Natural killer cell (primary cell): ENCODE measurements around the gene PDGFC. TPM values are rescaled to one million over a fixed set of nuclear protein-coding genes. Genes with fewer than 3 reads are reported as not detected.

Source experiments
- ATAC-seq, 3 donors: fragments of 150-1000 bp in 2 of 3; fragments of 200-7000 bp in 1 of 3; cut with Tn5 transposase; 1 replicate in 1 of 3; 2 replicates in 2 of 3; pipeline ENCODE4 v1.10.0; 2021; ENCODE audit warnings: mild to moderate bottlenecking in 2 of 3, moderate library complexity in 2 of 3
- DNase-seq, 2 donors: peaks; one replicate each; pipeline versions ENCODE4 v3.0.0 to v3.0.0-alpha.2; 2013 to 2021; ENCODE audit warnings: mixed read lengths in 1 of 2
- H3K27ac ChIP-seq: one replicate; pipeline ENCODE4 v1.5.1; 2013; ENCODE audit warnings: mild to moderate bottlenecking, low read length
- H3K27me3 ChIP-seq: one replicate; pipeline ENCODE4 v1.6.1; 2013; ENCODE audit warnings: low read length; ENCODE audit not compliant: control insufficient read depth, insufficient read depth
- H3K36me3 ChIP-seq: one replicate; pipeline ENCODE4 v1.6.1; 2013; ENCODE audit warnings: low read length; ENCODE audit not compliant: control insufficient read depth, insufficient read depth
- H3K4me1 ChIP-seq: one replicate; pipeline ENCODE4 v1.6.1; 2013; ENCODE audit warnings: low read length; ENCODE audit not compliant: control insufficient read depth, insufficient read depth
- H3K4me3 ChIP-seq: one replicate; pipeline ENCODE4 v1.5.1; 2013; ENCODE audit warnings: low read length
- H3K9me3 ChIP-seq: one replicate; pipeline ENCODE4 v1.6.1; 2013; ENCODE audit warnings: low read length; ENCODE audit not compliant: control insufficient read depth, insufficient read depth
- H3K27ac Mint-ChIP-seq, 2 donors: one replicate each; pipeline ENCODE4 v1.8.0; 2022; ENCODE audit warnings: mild to moderate bottlenecking in 2 of 2, mixed read lengths in 2 of 2, moderate library complexity in 1 of 2
- H3K27me3 Mint-ChIP-seq, 2 donors: one replicate each; pipeline ENCODE4 v1.8.0; 2022; ENCODE audit warnings: low read depth in 2 of 2, mixed read lengths in 2 of 2
- H3K36me3 Mint-ChIP-seq: one replicate; pipeline ENCODE4 v1.8.0; 2022; ENCODE audit warnings: mixed read lengths
- H3K4me1 Mint-ChIP-seq, 2 donors: one replicate each; pipeline ENCODE4 v1.8.0; 2022; ENCODE audit warnings: mixed read lengths in 2 of 2
- H3K4me3 Mint-ChIP-seq: one replicate; pipeline ENCODE4 v1.8.0; 2022; ENCODE audit warnings: mild to moderate bottlenecking, moderate library complexity, mixed read lengths
- H3K9me3 Mint-ChIP-seq, 2 donors: one replicate each; pipeline ENCODE4 v1.8.0; 2022; ENCODE audit warnings: mixed read lengths in 2 of 2
- whole genome bisulfite sequencing: methylation state at CpG from one replicate; pipeline ENCODE4 v1.1.7; 2013; ENCODE audit warnings: missing lambda C conversion rate; ENCODE audit not compliant: insufficient coverage; 5-methylcytosine and 5-hydroxymethylcytosine counted together
- intact Hi-C: fragments of 100-400 bp; cut with micrococcal nuclease; formaldehyde crosslinking; loops from one replicate; pipeline ENCODE4 v1.14.2; 2022
- total RNA-seq, 4 donors: library from RNA; stranded (reverse); fragments of 120-200 nt in 1 of 4; gene quantifications; one replicate each; pipeline versions ENCODE4 v1.2.3 to v1.2.4, GENCODE V29; 2013 to 2022
- TF ChIP-seq, protein P1 (sequence below): fragments of 200-600 bp; IDR thresholded peaks from one replicate; pipeline ENCODE4 v1.8.0; 2022; ENCODE audit warnings: antibody characterized with exemption

Gene PDGFC
- total RNA-seq, 3 donors from 2014 or later (not counting 1 experiment from before 2014, with no cell fraction given): 0.72 to 1.6 (median 0.90) TPM

DNA sequence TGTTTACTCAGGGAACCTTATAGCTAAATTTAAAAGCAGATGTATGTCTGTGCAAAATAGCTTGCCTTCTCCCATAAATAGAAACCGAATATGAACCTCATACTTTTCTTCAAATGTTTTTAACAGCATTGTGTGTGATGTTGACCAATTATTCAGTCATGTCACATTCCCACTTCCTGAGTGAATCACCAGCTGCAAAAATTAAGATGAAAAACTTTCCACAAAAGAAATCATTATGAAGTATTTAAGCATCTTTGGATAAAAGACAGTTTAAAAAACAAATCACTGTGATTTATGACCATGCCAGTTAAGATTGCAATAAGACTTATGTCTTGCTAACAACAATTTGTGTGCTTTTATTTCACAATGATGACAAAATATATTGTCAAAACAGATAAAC lies 220.1 kb downstream of the PDGFC start:
- H3K36me3 Mint-ChIP-seq: peaks cover 7% of the 10 kb centered on the region
- no peak overlapping the region for H3K27ac ChIP-seq
- H3K27me3 ChIP-seq: no peaks in the 10 kb centered on the region
- DNase-seq (no peak), ATAC-seq (no peak)
- no peak overlapping the region for H3K4me3 ChIP-seq
- H3K27me3 Mint-ChIP-seq: no peaks in the 10 kb centered on the region
- no peaks in the 10 kb centered on the region for H3K4me1 Mint-ChIP-seq
- H3K9me3 ChIP-seq: peaks cover 3% of the 10 kb centered on the region
- no peaks in the 10 kb centered on the region for H3K4me1 ChIP-seq
- TF ChIP-seq, protein P1, sequence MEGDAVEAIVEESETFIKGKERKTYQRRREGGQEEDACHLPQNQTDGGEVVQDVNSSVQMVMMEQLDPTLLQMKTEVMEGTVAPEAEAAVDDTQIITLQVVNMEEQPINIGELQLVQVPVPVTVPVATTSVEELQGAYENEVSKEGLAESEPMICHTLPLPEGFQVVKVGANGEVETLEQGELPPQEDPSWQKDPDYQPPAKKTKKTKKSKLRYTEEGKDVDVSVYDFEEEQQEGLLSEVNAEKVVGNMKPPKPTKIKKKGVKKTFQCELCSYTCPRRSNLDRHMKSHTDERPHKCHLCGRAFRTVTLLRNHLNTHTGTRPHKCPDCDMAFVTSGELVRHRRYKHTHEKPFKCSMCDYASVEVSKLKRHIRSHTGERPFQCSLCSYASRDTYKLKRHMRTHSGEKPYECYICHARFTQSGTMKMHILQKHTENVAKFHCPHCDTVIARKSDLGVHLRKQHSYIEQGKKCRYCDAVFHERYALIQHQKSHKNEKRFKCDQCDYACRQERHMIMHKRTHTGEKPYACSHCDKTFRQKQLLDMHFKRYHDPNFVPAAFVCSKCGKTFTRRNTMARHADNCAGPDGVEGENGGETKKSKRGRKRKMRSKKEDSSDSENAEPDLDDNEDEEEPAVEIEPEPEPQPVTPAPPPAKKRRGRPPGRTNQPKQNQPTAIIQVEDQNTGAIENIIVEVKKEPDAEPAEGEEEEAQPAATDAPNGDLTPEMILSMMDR: no peak
- peaks cover 19 to 21% of the 10 kb centered on the region in 2 donors for H3K9me3 Mint-ChIP-seq
- intact Hi-C loops: no loop called here
- WGBS: no CpG with 5 or more reads among the region's 1 CpG
- no peak overlapping the region for H3K4me3 Mint-ChIP-seq
- H3K27ac Mint-ChIP-seq: no peak overlapping the region
- H3K36me3 ChIP-seq: no peaks in the 10 kb centered on the region

DNA sequence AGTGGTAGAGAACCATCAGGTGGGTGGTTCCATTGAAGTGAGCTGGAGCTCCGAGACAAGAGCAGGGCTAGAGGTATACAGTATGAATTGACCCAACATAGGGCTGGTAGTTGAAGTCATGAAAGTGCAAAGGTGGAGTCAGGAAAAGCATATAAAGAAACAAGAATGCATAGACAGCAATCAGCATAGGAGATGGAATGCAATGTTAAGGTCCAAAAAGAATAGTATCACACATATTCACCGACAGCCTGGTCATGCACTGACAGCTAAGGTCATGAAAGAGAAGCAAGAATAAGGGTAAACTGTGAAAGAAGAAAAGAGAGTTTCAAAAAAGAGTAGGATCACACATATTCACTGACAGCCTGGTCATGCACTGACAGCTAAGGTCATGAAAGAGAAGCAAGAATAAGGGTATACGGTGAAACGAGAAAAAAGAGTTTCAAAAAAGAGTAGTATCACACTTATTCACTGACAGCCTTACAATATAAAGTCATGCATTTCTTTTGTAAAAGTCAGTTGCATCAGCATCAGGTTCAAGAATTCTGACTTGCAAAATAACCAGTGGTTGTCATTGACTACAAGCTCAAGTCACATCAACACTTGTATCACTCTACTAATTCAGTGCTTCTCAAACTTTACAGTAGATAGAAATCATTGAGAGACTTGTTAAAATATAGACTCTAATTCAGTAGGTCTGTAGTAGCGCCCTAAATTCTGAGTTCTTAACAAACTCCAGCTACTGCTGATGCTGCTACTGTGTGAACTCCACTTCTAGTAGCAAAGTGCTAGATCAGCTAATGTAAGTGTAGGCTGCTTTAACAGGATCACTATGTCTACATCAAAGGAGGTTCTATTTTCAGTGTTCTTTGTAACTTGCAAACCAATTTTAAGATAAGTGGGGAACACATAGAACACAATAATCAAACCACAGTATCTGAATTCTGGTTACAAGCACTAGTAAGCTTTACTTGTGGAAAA lies 221.9 kb downstream of the PDGFC start:
- peaks cover 17 to 21% of the 10 kb centered on the region in 2 donors for H3K9me3 Mint-ChIP-seq

DNA sequence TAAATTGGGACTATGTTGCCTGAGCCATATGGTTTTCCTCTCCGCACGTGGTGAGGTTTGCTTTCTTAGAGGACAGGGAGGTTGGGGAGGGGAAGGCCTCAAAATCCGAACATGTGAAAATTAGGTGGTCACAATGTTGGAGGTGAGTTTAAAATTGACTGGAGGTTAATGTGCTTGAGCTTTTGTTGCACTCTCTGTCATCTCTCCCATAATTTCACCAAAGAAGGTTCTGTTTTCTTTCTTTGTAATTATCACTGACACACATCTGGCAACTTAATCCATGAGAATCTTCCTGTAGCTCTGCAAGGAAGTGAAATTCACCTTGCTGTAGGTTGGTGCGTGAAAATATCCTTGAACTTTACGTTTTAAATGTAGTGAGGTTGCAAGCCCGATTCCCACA lies 225.5 kb downstream of the PDGFC start:
- no peak for ATAC-seq

More for the DNA sequence above, 221.9 kb downstream of the PDGFC start:
- Histone ChIP-seq H3K4me1 (no peaks in the 10 kb centered on the region), H3K9me3 (peaks cover 3% of the 10 kb centered on the region), H3K27ac (no peak overlapping the region), H3K4me3 (no peak overlapping the region), H3K27me3 (no peaks in the 10 kb centered on the region), H3K36me3 (no peaks in the 10 kb centered on the region)
- Mint-ChIP-seq H3K36me3 (no peaks in the 10 kb centered on the region), H3K4me1 (no peaks in the 10 kb centered on the region), H3K27me3 (no peaks in the 10 kb centered on the region), H3K27ac (no peak overlapping the region), H3K4me3 (no peak overlapping the region)
- ATAC-seq (no peak), DNase-seq (no peak)
- WGBS: 66% methylated on average over 4 of the region's 5 CpGs
- intact Hi-C loops: no loop called here
- TF ChIP-seq, protein P1: no peak

More for the DNA sequence above, 225.5 kb downstream of the PDGFC start:
- no peaks in the 10 kb centered on the region for H3K36me3 ChIP-seq
- Mint-ChIP-seq H3K27ac (no peak overlapping the region), H3K36me3 (no peaks in the 10 kb centered on the region), H3K4me3 (no peak overlapping the region), H3K27me3 (no peaks in the 10 kb centered on the region), H3K9me3 (peaks cover 15 to 19% of the 10 kb centered on the region in 2 donors), H3K4me1 (no peaks in the 10 kb centered on the region)
- H3K4me1 ChIP-seq: no peaks in the 10 kb centered on the region
- H3K27ac ChIP-seq: no peak overlapping the region
- DNase-seq: no peak
- TF ChIP-seq, protein P1: no peak
- intact Hi-C loops: no loop called here
- 82% methylated on average over 6 of the region's 6 CpGs for WGBS
- peaks cover 3% of the 10 kb centered on the region for H3K9me3 ChIP-seq
- H3K27me3 ChIP-seq: no peaks in the 10 kb centered on the region
- no peak overlapping the region for H3K4me3 ChIP-seq
